DOHH2 (cell line): Measurements from ENCODE around the gene ITPA.

ENCODE experiments used
- H3F3A ChIP-seq: fragments of 200-600 bp; sonication (generic), shearing (Covaris generic); 2 replicates; pipeline ENCODE4 v1.6.0; 2016; ENCODE audit warnings: antibody characterized with exemption, mild to moderate bottlenecking; ENCODE audit not compliant: control insufficient read depth, insufficient read depth
- H3K27ac ChIP-seq: fragments of 200-600 bp; sonication (generic); 2 replicates; pipeline ENCODE4 v1.5.1; 2014; ENCODE audit warnings: low read depth, mild to moderate bottlenecking, low read length, moderate library complexity
- H3K27me3 ChIP-seq: fragments of 200-600 bp; sonication (generic); 2 replicates; pipeline ENCODE4 v1.6.1; 2014; ENCODE audit warnings: mild to moderate bottlenecking, low read length, mixed read lengths; ENCODE audit not compliant: control insufficient read depth
- H3K36me3 ChIP-seq: fragments of 200-600 bp; sonication (generic); 2 replicates; pipeline ENCODE4 v1.6.1; 2014; ENCODE audit warnings: mild to moderate bottlenecking, low read length, moderate library complexity, mixed read lengths; ENCODE audit not compliant: control insufficient read depth
- H3K4me1 ChIP-seq: fragments of 200-600 bp; sonication (generic); 2 replicates; pipeline ENCODE4 v1.6.1; 2014; ENCODE audit warnings: mild to moderate bottlenecking, low read length, mixed read lengths; ENCODE audit not compliant: control insufficient read depth
- H3K4me2 ChIP-seq: fragments of 200-600 bp; sonication (generic); 2 replicates; pipeline ENCODE4 v1.6.0; 2014; ENCODE audit warnings: mild to moderate bottlenecking, low read length, moderate library complexity
- H3K4me3 ChIP-seq: fragments of 200-600 bp; sonication (generic); 2 replicates; pipeline ENCODE4 v1.5.1; 2014; ENCODE audit warnings: mild to moderate bottlenecking, low read length, mixed read lengths
- H3K79me2 ChIP-seq: fragments of 200-600 bp; sonication (generic); 2 replicates; pipeline ENCODE4 v1.6.1; 2014; ENCODE audit warnings: mild to moderate bottlenecking, low read length, mixed read lengths; ENCODE audit not compliant: control insufficient read depth
- H3K9me2 ChIP-seq: fragments of 200-600 bp; sonication (generic); replicated peaks from 2 replicates; pipeline ENCODE4 v1.6.1; 2014; ENCODE audit warnings: mild to moderate bottlenecking, low read length, mixed read lengths; ENCODE audit not compliant: control insufficient read depth
- H3K9me3 ChIP-seq: fragments of 200-600 bp; sonication (generic); 2 replicates; pipeline ENCODE4 v1.6.1; 2014; ENCODE audit warnings: antibody characterized with exemption, low read length, mixed read lengths; ENCODE audit not compliant: control insufficient read depth, insufficient read depth
- H4K20me1 ChIP-seq: fragments of 200-600 bp; sonication (generic); 2 replicates; pipeline ENCODE4 v1.6.0; 2014; ENCODE audit warnings: low read depth, mild to moderate bottlenecking, antibody characterized with exemption, low read length, moderate library complexity; ENCODE audit not compliant: control insufficient read depth, insufficient read depth
- CTCF ChIP-seq: fragments of 200-600 bp; sonication (generic); IDR thresholded peaks from one replicate; pipeline ENCODE4 v1.5.1; 2014; ENCODE audit warnings: antibody characterized with exemption, mild to moderate bottlenecking, low read depth, low read length; ENCODE audit not compliant: poor library complexity, severe bottlenecking
- EZH2phosphoT487 ChIP-seq: fragments of 200-600 bp; sonication (generic); IDR thresholded peaks from 2 replicates; pipeline ENCODE4 v1.6.1; 2017; ENCODE audit warnings: borderline replicate concordance, mild to moderate bottlenecking, antibody characterized with exemption, low read length, moderate library complexity, mixed read lengths

The ITPA gene

DNA sequence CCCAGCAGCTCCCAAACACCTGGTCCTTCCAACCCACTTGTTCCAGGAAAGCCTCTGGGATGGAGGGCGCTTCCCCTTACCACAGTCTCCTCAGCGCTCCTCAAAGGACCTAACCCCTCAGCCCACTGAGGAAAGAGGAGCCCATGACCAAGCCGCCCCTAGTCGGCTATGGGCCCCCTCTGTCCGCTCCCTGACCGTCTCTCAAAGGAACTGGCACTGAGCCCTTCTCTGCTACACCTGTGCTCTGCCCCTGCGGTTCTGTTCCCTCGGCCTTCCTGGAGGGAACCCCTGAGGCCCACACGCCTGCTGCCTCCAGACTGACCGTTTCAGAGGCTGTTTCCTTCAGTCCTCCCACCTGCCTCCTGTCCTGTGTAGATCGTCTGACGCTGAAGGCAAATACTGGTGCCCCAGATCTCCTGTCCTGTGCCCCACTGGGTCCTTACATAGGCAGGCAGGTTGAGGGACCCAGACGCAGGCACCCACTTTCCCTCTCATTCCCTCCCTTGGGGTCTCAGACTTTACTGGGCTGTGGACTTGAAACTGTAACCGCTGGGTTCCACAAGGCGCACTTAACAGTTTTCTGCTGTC is 31.6 kb downstream of the ITPA start:
- H3K79me2 ChIP-seq, result no peaks in the 10 kb centered on the region
- H4K20me1 ChIP-seq, result no peaks in the 10 kb centered on the region
- H3K27me3 ChIP-seq, result peaks cover 41% of the 10 kb centered on the region
- H3F3A ChIP-seq, result no peaks in the 10 kb centered on the region
- no peaks in the 10 kb centered on the region for H3K36me3 ChIP-seq
- H3K4me3 ChIP-seq, result no peak overlapping the region
- H3K27ac ChIP-seq, result no peak overlapping the region
- H3K4me1 ChIP-seq, result peaks cover 7% of the 10 kb centered on the region; the same call in 1 of the 2 replicates
- H3K9me2 ChIP-seq, result no peaks in the 10 kb centered on the region
- no peak for TF ChIP-seq EZH2phosphoT487
- no peak for TF ChIP-seq CTCF
- H3K9me3 ChIP-seq, result no peaks in the 10 kb centered on the region
- no peak overlapping the region for H3K4me2 ChIP-seq

DNA sequence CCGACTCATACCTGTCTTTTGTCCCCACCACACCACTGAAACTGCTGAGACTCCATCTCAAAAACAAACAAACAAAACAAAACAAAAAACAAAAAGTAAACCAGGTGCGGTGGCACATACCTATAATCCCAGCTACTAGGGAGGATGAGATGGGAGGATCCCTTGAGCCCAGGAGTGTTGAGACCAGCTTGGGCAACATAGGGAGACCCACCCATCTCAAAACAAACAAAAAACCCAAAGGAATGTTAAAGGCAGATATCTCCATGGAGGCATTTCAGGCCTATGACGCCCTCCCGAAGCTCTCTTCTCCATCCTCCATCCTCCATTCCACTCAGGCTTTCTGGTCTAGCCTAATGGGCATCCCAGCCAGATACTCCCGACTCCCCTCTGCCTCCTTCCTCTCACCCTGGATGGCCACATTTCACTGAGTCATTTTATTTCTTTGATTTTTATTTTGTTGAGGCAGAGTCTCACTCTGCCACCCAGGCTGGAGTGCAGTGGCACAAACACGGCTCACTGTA is 32.9 kb downstream of the ITPA start:
- Histone ChIP-seq H3K27me3 (peaks cover 33% of the 10 kb centered on the region), H3K9me2 (no peaks in the 10 kb centered on the region), H3F3A (no peaks in the 10 kb centered on the region), H4K20me1 (no peaks in the 10 kb centered on the region), H3K4me3 (no peak overlapping the region), H3K79me2 (no peaks in the 10 kb centered on the region), H3K4me2 (no peak overlapping the region), H3K4me1 (peaks cover 7% of the 10 kb centered on the region; the same call in 1 of the 2 replicates), H3K36me3 (no peaks in the 10 kb centered on the region), H3K27ac (no peak overlapping the region), H3K9me3 (no peaks in the 10 kb centered on the region)
- TF ChIP-seq CTCF (no peak), EZH2phosphoT487 (no peak)

- no peak overlapping the region for H3K4me3 ChIP-seq
- peaks cover 30% of the 10 kb centered on the region for H3K27me3 ChIP-seq
- no peaks in the 10 kb centered on the region for H3K9me3 ChIP-seq
- no peaks in the 10 kb centered on the region for H3K36me3 ChIP-seq
- H3F3A ChIP-seq, result no peaks in the 10 kb centered on the region
- TF ChIP-seq EZH2phosphoT487, result no peak
- no peak for TF ChIP-seq CTCF
- H4K20me1 ChIP-seq, result no peaks in the 10 kb centered on the region
- peaks cover 1% of the 10 kb centered on the region; the same call in 1 of the 2 replicates for H3K4me1 ChIP-seq
- H3K27ac ChIP-seq, result no peak overlapping the region
- H3K4me2 ChIP-seq, result no peak overlapping the region
- no peaks in the 10 kb centered on the region for H3K9me2 ChIP-seq
- no peaks in the 10 kb centered on the region for H3K79me2 ChIP-seq
Measured at GRCh38 chr20:3243718-3244358, 34.5 kb downstream of the ITPA start.
